Adrenal gland (tissue), 12 donors: ENCODE measurements around the gene RHOB. TPM values are rescaled to one million over a fixed set of nuclear protein-coding genes. Genes with fewer than 3 reads are reported as not detected.

ENCODE experiments used
- DNase-seq, 7 donors: peaks; one replicate each; pipeline ENCODE4 v3.0.0-alpha.2; 2019 to 2020
- H3K27ac ChIP-seq, 5 donors: fragments of 200-600 bp; sonication (generic) in 4 of 5; 1 replicate in 3 of 5; 2 replicates in 2 of 5; pipeline versions ENCODE4 v1.5.1 to v1.8.0; 2016 to 2020; ENCODE audit warnings: mild to moderate bottlenecking in 1 of 5
- H3K27me3 ChIP-seq: fragments of 200-600 bp; 2 replicates; pipeline ENCODE4 v1.8.0; 2021
- H3K36me3 ChIP-seq, 2 donors: fragments of 200-600 bp; replicated peaks in 1 of 2; 1 replicate in 1 of 2; 2 replicates in 1 of 2; pipeline versions ENCODE4 v1.5.1 to v1.8.0; 2018 to 2022
- H3K4me1 ChIP-seq, 2 donors: fragments of 200-600 bp; replicated peaks in 1 of 2; 1 replicate in 1 of 2; 2 replicates in 1 of 2; pipeline versions ENCODE4 v1.5.1 to v1.8.0; 2018 to 2021
- H3K4me3 ChIP-seq, 4 donors: fragments of 200-600 bp; sonication (generic) in 3 of 4; one replicate each; pipeline ENCODE4 v1.5.1; 2016 to 2018
- H3K9me3 ChIP-seq, 3 donors: fragments of 200-600 bp; sonication (generic) in 1 of 3; replicated peaks in 1 of 3; 1 replicate in 2 of 3; 2 replicates in 1 of 3; pipeline versions ENCODE4 v1.5.1 to v1.8.0; 2016 to 2021
- POLR2A ChIP-seq, 2 donors: fragments of 450-650 bp; IDR thresholded peaks; one replicate each; pipeline ENCODE4 v1.6.1; 2017; ENCODE audit warnings: antibody characterized with exemption in 2 of 2, mild to moderate bottlenecking in 2 of 2, moderate library complexity in 1 of 2
- WGBS, 4 donors: extraction: QIAGEN DNeasy Blood & Tissue Kit in 2 of 4; methylation state at CpG; one replicate each; pipeline versions ENCODE4 v1.1.5 to v1.1.7; 2013 to 2017; 5-methylcytosine and 5-hydroxymethylcytosine counted together
- intact Hi-C, 2 donors: fragments of 100-400 bp; cut with DNase I; formaldehyde crosslinking; loops; one replicate each; pipeline versions ENCODE4 v1.14.1 to v1.15.0; 2022 to 2023
- polyA plus RNA-seq, 3 donors: library from polyadenylated mRNA; stranded (reverse); fragments of 200-250 nt in 2 of 3; fragments of 350-450 nt in 1 of 3; fragmentation: Illumina TruSeq in 1 of 3; extraction: RNeasy Lipid Tissue Mini Kit (QIAGEN cat#74804) in 1 of 3; gene quantifications; one replicate each; pipeline ENCODE4 v1.2.3, GENCODE V29; 2013 to 2014
- total RNA-seq, 9 donors: library from RNA; depleted of rRNA in 4 of 9; stranded (reverse); fragments of >200 nt in 4 of 9; fragments of 120-200 nt in 1 of 9; fragmentation: NEBNext Ultra II Directional in 1 of 9; extraction: Animal tissue kit (Norgen Biotek cat#: 25700) in 1 of 9; gene quantifications; one replicate each; pipeline versions ENCODE4 v1.1.0 to v1.2.4, GENCODE V29; 2013 to 2023
- TF ChIP-seq, protein P1 (sequence below), 6 experiments: fragments of 450-650 bp in 4 of 6; fragments of 200-600 bp in 2 of 6; sonication (generic) in 1 of 6; IDR thresholded peaks; 1 replicate in 5 of 6; 2 replicates in 1 of 6; pipeline versions ENCODE4 v1.5.1 to v1.8.0; 2016 to 2021; ENCODE audit warnings: antibody characterized with exemption in 6 of 6, mild to moderate bottlenecking in 2 of 6, moderate library complexity in 1 of 6
- donor health status: healthy with polysubstance abuse.
- donor health status: Bipolar disorder and iron deficiency.
- donor health status: DM: yes; HTN: yes; CAD: no.
- donor health status: DM: no; HTN: no; CAD: no.
- donor health status: DM: no; HTN: no; CAD: no.
- donor health status: DM: yes; HTN: yes; CAD: no.

Gene RHOB
- total and polyA plus RNA-seq, 12 donors, result 130 to 1,281 (median 417) TPM

DNA sequence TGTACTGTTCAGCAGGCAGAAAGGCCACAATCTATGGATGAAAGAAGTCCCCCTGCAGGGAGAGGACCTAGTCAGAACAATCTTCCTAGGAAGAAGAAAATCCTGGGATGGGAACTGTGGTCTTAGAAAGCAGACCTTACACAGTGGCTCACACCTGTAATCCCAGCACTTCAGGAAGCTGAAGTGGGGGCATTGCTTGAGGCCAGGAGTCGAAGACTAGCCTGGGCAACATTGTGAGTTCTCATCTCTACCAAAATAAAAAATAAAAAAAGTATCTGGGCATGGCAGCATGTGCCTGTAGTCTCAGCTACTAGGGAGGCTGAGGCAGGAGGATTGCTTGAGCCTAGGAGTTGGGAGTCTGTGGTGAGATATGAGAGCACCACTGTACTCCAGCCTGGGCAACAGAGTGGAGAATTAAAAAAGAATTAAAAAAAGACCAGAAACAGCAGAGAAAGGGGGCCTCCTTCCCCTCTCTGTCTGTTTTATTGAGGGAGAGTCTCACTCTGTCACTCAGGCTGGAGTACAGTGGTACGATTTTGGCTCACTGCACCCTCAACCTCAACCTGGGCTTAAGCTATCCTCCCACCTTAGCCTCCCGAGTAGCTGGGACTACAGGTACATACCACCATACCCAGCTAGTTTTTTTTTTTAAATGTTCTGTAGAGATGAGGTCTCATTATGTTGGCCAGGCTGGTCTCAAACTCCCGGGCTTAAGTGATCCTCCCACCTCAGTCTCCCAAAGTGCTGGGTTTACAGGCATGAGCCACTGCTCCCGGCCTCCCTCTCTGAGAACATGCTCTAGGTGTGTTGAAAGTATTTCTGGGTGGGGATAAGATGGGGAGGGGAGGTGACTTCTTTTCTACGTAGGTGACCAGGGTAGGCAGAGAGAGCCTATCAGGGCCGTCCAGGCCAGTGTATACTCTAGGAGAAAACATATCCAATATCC lies 7.4 kb downstream of the RHOB start:
- H3K27me3 ChIP-seq, result no peaks in the 10 kb centered on the region
- peak overlapping the region in 1 of 5 donors; percentile 37 for H3K27ac ChIP-seq
- peak in 2 of 7 donors; percentile 24 to 39 for DNase-seq
- H3K36me3 ChIP-seq, result no peaks in the 10 kb centered on the region
- H3K4me1 ChIP-seq, result peaks cover 18 to 27% of the 10 kb centered on the region in 2 donors
- no peak for TF ChIP-seq POLR2A (IDR thresholded peaks at IDR 0.05)
- TF ChIP-seq, protein P1, sequence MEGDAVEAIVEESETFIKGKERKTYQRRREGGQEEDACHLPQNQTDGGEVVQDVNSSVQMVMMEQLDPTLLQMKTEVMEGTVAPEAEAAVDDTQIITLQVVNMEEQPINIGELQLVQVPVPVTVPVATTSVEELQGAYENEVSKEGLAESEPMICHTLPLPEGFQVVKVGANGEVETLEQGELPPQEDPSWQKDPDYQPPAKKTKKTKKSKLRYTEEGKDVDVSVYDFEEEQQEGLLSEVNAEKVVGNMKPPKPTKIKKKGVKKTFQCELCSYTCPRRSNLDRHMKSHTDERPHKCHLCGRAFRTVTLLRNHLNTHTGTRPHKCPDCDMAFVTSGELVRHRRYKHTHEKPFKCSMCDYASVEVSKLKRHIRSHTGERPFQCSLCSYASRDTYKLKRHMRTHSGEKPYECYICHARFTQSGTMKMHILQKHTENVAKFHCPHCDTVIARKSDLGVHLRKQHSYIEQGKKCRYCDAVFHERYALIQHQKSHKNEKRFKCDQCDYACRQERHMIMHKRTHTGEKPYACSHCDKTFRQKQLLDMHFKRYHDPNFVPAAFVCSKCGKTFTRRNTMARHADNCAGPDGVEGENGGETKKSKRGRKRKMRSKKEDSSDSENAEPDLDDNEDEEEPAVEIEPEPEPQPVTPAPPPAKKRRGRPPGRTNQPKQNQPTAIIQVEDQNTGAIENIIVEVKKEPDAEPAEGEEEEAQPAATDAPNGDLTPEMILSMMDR (IDR thresholded peaks at IDR 0.05), result no peak
- 81 to 99% (median 95%) methylated on average over 7 of the region's 7 CpGs for WGBS, 4 donors
- no peak overlapping the region for H3K4me3 ChIP-seq
- H3K9me3 ChIP-seq, result no peaks in the 10 kb centered on the region
- intact Hi-C loops, result loop anchor here in 1 of 2 donors (5.0 kb wide), 1 partner anchor 33 kb away; no protein-coding TSS in a partner anchor

GRCh38 chr2:20455076-20455587 lies 8.3 kb downstream of the RHOB start:
- no peaks in the 10 kb centered on the region for H3K27me3 ChIP-seq

GRCh38 chr2:20456116-20456571 lies 9.3 kb downstream of the RHOB start:
- peaks cover under 1 to 12% of the 10 kb centered on the region in 2 donors for H3K4me1 ChIP-seq
- H3K4me3 ChIP-seq, result no peak overlapping the region
- no peaks in the 10 kb centered on the region for H3K9me3 ChIP-seq
- H3K27me3 ChIP-seq, result no peaks in the 10 kb centered on the region
- H3K27ac ChIP-seq, result peak overlapping the region; percentile 28 to 88 (median 70)
- no peaks in the 10 kb centered on the region for H3K36me3 ChIP-seq
- intact Hi-C loops, result no loop called here
- peak in 5 of 7 donors; percentile 14 to 54 (median 45) for DNase-seq
- TF ChIP-seq, protein P1 (IDR thresholded peaks at IDR 0.05), result no peak
- no peak for TF ChIP-seq POLR2A (IDR thresholded peaks at IDR 0.05)

More at GRCh38 chr2:20455076-20455587, 8.3 kb downstream of the RHOB start:
- intact Hi-C loops, result no loop called here
- Histone ChIP-seq H3K36me3 (no peaks in the 10 kb centered on the region), H3K27ac (peak overlapping the region in 2 of 5 donors; percentile 37 to 70), H3K4me1 (peaks cover 11 to 22% of the 10 kb centered on the region in 2 donors), H3K9me3 (no peaks in the 10 kb centered on the region), H3K4me3 (no peak overlapping the region)
- no peak for TF ChIP-seq POLR2A (IDR thresholded peaks at IDR 0.05)
- TF ChIP-seq, protein P1 (IDR thresholded peaks at IDR 0.05), result no peak
- DNase-seq, result peak in 3 of 7 donors; percentile 9 to 42 (median 20)
- 92 to 96% (median 94%) methylated on average over 3 of the region's 3 CpGs for WGBS, 4 donors
